NCI-H524 treated with DMSO at 0.1 percent for 48 hours (cell line): ENCODE data around the gene GABRR2.

Experiments
- DNase-seq: peaks from one replicate; lab custom pipeline; 2025; lab: John Stamatoyannopoulos, UW

The GABRR2 gene

GRCh38 chr6:89208551-89208950 lies 106.5 kb downstream of the GABRR2 start:
- no peak for DNase-seq
